Cardiac fibroblast (primary cell): ENCODE results near the gene TFAM.

ENCODE experiments used
- DNase-seq, 2 donors: peaks; one replicate each; pipeline versions ENCODE4 v3.0.0 to v3.0.0-alpha.2; 2010; ENCODE audit warnings: low read depth in 2 of 2
- H3K4me3 ChIP-seq, 2 donors: replicated peaks in 1 of 2; 1 replicate in 1 of 2; 2 replicates in 1 of 2; pipeline ENCODE4 v1.5.1; 2011; ENCODE audit warnings: low read depth in 2 of 2, low read length in 2 of 2, mild to moderate bottlenecking in 2 of 2, moderate library complexity in 1 of 2
- TF ChIP-seq, protein P1 (sequence below): IDR thresholded peaks from one replicate; pipeline ENCODE4 v1.5.1; 2011; ENCODE audit warnings: low read depth, mild to moderate bottlenecking, low read length, inconsistent platforms

Gene TFAM

DNA sequence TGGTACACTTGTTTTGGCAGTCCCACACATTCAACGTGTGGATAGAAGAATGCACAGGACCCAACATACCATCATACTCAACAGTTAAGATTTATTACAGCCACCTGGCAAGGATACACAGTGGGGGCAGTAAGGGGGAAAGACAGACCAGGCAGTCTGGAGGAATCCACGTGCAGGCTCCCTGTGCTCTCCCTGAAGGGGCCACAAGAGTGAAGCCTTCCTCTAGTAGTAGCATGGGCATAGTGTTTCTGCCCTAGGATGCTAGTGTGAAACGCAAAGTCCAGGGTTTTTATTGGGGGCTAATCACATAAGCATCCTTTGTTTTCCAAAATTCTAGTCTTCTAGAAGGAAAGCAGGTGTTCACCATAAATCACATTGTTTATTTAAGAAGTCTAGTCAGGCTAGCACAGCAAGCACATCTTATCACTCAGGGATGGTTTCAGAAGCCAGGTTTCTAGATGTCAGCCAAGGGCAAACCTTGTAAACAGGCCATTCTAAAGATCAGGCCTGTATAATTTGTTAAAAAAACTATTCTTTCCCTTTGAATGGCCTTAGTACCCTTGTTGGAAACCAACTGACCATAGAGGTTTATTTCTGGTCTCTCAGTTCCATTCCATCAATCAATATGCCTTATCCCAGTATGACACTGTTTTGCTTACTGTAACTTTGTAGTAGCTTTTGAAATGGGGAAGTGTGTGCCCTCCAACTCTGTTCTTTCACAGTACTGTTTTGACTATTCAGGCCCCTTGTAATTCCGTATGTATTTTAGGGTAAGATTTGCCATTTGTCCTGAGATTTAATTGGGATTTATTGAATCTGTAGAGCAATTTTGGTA is 12.4 kb upstream of the TFAM start:
- no peak overlapping the region for H3K4me3 ChIP-seq
- TF ChIP-seq, protein P1, sequence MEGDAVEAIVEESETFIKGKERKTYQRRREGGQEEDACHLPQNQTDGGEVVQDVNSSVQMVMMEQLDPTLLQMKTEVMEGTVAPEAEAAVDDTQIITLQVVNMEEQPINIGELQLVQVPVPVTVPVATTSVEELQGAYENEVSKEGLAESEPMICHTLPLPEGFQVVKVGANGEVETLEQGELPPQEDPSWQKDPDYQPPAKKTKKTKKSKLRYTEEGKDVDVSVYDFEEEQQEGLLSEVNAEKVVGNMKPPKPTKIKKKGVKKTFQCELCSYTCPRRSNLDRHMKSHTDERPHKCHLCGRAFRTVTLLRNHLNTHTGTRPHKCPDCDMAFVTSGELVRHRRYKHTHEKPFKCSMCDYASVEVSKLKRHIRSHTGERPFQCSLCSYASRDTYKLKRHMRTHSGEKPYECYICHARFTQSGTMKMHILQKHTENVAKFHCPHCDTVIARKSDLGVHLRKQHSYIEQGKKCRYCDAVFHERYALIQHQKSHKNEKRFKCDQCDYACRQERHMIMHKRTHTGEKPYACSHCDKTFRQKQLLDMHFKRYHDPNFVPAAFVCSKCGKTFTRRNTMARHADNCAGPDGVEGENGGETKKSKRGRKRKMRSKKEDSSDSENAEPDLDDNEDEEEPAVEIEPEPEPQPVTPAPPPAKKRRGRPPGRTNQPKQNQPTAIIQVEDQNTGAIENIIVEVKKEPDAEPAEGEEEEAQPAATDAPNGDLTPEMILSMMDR = no peak
- no peak for DNase-seq

DNA sequence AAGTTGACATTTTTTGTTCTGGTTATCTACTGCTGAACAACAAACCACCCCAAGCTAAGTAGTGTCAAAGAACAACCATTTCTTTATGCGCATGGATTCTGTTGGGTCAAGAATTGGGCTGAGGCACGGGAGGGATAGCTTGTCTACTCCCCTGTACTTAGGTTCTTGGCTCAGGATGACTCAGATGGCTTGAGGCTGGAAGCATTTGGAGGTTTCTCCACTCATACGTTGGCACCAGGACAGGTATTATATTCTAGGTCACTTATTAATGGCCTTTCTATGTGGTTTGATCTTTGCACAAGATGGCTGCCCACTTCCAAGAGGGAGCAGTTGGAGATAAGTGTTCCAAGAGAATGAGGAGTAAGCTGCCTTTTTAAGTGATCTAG is 11.8 kb upstream of the TFAM start:
- peak in 1 of 2 donors; percentile 11 for DNase-seq
- H3K4me3 ChIP-seq = no peak overlapping the region
- TF ChIP-seq, protein P1 = no peak

DNA sequence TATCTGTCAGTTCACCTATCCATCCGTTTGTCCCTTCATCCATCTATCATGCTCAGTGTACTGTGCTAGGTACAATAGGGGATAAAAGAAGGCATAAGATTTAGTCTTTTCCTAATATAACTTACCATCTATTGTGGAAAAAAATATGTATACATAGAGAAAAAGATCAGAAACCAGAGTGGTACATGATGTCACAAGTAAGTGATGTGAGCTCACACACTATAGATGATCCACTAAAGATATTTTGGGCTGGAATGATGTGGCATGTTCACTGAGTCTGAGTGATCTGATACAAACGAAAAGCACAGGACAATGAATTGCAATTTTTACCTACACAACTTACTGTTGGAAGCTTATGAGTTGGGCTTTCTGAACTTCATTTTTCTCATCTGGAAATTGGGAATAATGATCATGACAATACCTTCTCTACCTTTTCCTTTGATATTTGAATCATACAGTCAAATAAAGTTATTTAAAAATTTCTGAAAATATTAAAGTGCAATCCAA is 2.7 kb upstream of the TFAM start:
- DNase-seq = no peak
- TF ChIP-seq, protein P1 = no peak

DNA sequence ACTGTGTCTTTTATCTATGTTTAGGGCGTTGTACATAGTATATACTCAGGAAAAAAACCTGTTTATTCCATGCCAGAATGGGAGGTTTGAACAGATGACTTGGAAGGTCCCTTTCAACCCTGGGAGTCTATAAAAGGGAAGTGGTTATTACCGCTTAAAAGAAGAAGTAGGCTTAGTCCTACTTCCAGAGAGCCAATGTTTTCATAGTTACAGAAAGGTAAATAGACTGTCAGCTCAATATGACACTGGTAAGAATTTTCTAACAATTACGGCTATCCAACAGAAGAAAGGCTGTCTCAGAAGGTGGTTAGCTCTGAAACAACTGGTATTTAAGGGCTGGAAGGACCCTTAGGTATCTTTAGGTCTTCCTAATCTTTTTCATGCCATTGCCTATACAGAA is 1.1 kb upstream of the TFAM start:
- peak in 1 of 2 donors; percentile 2 for DNase-seq
- TF ChIP-seq, protein P1 = no peak
- H3K4me3 ChIP-seq = no peak overlapping the region

More for the DNA sequence above, 2.7 kb upstream of the TFAM start:
- no peak overlapping the region for H3K4me3 ChIP-seq

DNA sequence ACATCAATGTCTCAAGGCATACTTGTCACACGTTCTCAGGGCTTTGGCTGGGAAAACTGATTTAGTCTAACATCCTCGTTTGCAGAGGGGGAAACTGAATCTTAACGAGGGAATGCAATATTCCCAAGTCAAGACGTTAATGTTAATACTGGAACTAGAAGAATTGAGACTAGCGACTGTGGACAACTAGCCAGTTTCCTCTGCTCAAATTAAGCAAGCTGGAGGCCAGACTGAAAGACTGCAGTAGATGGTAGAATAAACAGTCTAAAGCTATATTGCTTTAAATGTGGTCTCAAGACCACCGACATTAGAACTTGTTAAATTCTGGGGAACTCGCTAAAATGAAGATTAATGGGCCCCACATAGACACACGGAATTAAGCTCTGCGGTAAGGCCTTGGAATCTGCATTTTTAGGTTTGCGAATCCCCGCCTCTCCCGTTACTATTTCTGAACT is 639 bp upstream of the TFAM start:
- DNase-seq = no peak
- peak overlapping the region; percentile 92 to 96 for H3K4me3 ChIP-seq
- TF ChIP-seq, protein P1 = no peak

DNA sequence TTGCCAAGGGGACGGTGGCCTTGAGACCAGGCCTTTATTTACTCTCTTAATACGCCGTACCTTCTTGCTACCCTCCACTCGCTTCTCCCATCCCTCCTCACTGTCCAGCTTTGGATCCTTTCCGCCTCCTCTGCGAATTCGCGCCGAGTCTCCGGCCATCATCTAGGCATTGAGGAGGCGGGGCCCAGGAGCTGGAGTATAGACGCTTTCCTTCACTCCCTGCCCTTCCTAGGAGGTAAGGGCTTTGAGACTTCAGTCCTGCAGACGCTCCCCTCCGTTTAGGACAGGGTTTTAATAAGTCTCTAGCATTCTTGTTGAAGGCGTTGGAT is 538 bp downstream of the TFAM start:
- TF ChIP-seq, protein P1 = no peak
- DNase-seq = peak; percentile 25 to 28
- H3K4me3 ChIP-seq = peak overlapping the region; percentile 92 to 96

DNA sequence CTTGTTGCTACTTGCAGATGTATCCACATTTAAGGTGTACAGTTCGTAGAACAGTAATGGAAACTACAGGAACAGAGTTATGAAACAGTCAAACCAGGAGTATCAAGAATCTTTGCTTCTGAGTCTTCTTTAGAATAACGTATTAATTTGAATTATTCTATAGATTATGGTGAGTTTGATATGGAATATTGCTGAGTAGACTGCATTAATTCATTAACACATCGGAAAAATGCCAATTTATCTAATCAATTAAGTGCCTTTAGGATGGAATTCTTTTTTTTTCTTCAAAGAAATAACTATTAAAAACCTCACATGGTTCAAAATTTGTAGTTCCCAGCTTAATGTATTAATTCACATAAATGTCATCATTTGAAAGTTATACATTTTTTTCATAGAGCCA is 3.8 kb downstream of the TFAM start:
- TF ChIP-seq, protein P1 = no peak

More for the DNA sequence above, 3.8 kb downstream of the TFAM start:
- H3K4me3 ChIP-seq = no peak overlapping the region
- DNase-seq = no peak
